Cardiac muscle cell (in vitro differentiated cells and primary cell): ENCODE measurements around the gene CMTR1. TPM values are rescaled to one million over a fixed set of nuclear protein-coding genes. Genes with fewer than 3 reads are reported as not detected.

Source experiments
- DNase-seq, 2 donors: peaks; one replicate each; pipeline versions ENCODE4 v3.0.0 to v3.0.0-alpha.2; 2010 to 2017; ENCODE audit warnings: low read depth in 1 of 2, low spot score in 1 of 2
- H3K27ac ChIP-seq: fragments of 200-600 bp; sonication (generic); 2 replicates; pipeline ENCODE4 v1.5.1; 2016
- H3K27me3 ChIP-seq: fragments of 200-600 bp; sonication (generic); 2 replicates; pipeline ENCODE4 v1.6.0; 2016; ENCODE audit warnings: control low read depth
- H3K36me3 ChIP-seq: fragments of 200-600 bp; sonication (generic); 2 replicates; pipeline ENCODE4 v1.5.1; 2016; ENCODE audit warnings: control low read depth
- H3K4me1 ChIP-seq: fragments of 200-600 bp; sonication (generic); 2 replicates; pipeline ENCODE4 v1.8.1; 2017; ENCODE audit warnings: low read depth, mild to moderate bottlenecking, mixed run types
- H3K4me3 ChIP-seq: fragments of 200-600 bp; sonication (generic); 2 replicates; pipeline ENCODE4 v1.5.1; 2016; ENCODE audit warnings: mild to moderate bottlenecking
- H3K9me3 ChIP-seq: fragments of 200-600 bp; sonication (generic); 2 replicates; pipeline ENCODE4 v1.5.1; 2017; ENCODE audit warnings: low read depth, mild to moderate bottlenecking, control low read depth
- polyA plus RNA-seq: library from polyadenylated mRNA; unstranded; fragments of >200 nt; fragmentation: Nextera tagmentation; extraction: Ambion mirVana; gene quantifications from 2 replicates; pipeline ENCODE4 v1.2.1, GENCODE V29; 2016
- total RNA-seq: library from RNA; depleted of rRNA; stranded (reverse); fragments of >200 nt; gene quantifications from 2 replicates; pipeline ENCODE4 v1.2.3, GENCODE V29; 2016
- TF ChIP-seq, protein P1 (sequence below): IDR thresholded peaks from 2 replicates; pipeline ENCODE4 v1.5.1; 2012; ENCODE audit warnings: low read depth, mild to moderate bottlenecking, low read length

CMTR1 gene
- total and polyA plus RNA-seq, 2 experiments from 2014 or later: 41.2 to 53.3 TPM

DNA sequence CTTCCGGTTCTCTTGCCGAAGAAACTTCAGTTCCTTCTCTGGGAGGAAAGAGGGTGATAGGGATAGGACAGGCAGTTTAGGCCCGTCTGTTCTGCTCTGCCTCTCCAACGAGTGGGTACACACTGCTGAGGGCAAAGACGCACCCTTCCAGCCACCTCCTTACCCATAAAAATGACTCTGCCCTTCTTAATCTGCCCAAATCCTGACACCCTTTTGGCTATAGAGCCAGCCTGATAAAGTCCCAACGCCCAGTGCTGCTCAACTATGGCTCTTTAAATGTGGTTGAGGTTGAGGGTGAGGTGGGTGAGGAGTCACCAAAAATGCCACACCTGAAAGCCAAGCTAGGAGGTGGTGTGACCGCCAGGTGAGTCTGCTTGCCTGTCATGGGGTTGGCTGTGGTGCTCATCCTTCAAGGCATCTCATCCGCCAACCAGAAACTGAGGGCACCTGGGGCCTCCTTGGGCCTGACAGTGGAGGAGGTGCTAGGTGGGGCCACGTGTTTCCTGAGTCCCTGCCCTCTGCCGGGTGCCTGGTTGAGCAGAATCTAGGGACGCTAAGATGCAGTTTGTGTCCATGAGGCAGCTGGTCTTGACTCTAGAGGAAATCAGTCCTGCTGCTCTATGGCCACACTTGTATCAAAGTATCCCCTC, 50.4 kb downstream of the CMTR1 start:
- Histone ChIP-seq H3K4me3 (no peak overlapping the region), H3K4me1 (peaks cover 18% of the 10 kb centered on the region), H3K27me3 (no peaks in the 10 kb centered on the region), H3K27ac (no peak overlapping the region), H3K9me3 (no peaks in the 10 kb centered on the region), H3K36me3 (peaks cover 7% of the 10 kb centered on the region)
- no peak for DNase-seq
- TF ChIP-seq, protein P1, sequence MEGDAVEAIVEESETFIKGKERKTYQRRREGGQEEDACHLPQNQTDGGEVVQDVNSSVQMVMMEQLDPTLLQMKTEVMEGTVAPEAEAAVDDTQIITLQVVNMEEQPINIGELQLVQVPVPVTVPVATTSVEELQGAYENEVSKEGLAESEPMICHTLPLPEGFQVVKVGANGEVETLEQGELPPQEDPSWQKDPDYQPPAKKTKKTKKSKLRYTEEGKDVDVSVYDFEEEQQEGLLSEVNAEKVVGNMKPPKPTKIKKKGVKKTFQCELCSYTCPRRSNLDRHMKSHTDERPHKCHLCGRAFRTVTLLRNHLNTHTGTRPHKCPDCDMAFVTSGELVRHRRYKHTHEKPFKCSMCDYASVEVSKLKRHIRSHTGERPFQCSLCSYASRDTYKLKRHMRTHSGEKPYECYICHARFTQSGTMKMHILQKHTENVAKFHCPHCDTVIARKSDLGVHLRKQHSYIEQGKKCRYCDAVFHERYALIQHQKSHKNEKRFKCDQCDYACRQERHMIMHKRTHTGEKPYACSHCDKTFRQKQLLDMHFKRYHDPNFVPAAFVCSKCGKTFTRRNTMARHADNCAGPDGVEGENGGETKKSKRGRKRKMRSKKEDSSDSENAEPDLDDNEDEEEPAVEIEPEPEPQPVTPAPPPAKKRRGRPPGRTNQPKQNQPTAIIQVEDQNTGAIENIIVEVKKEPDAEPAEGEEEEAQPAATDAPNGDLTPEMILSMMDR: no peak

DNA sequence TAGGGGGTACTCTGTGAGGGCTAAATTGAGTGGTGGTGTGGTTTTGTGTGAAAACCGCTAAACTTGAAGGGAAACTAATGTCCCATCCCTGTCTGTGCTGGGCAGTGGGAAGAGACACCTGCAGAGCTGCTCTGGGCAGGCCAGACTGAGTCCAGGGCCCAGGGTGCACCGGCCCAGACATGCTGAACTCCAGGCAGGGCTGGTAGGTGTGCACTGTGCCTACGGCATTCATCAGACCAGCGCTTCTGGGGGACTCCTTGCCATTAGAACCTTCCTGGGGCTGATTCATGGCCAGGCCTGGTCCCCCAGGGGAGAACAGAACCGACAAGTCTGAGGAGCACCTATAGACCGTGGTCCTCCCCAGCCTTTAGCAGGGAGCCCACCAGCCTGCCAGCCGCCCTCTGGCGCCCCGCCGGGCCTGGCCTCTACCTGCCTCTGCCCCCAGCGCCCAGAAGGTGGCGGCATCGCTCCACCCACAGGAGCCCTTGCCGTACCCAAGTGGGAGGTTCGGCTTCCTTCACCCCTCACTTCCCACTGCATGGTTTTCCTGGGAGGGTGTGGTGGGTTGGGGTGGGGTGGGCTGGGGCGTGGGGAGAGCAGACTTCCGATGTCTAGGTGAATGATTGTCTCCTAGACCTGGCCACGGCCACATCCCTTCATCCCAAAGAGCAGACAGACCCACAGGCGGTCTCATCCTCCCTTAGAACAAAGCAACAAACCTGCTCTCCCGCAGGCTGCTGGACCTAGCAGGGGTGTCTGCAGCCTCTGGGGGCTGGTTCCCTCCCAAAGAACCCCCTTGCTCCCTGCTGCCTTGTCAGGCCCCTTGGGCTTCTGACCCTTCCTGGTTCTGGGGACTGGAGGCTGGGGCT, 51.1 kb downstream of the CMTR1 start:
- DNase-seq: peak; percentile 53 to 74
- TF ChIP-seq, protein P1: peak; percentile 75
- Histone ChIP-seq H3K27me3 (no peaks in the 10 kb centered on the region), H3K4me3 (no peak overlapping the region), H3K36me3 (peaks cover 7% of the 10 kb centered on the region), H3K4me1 (peaks cover 22% of the 10 kb centered on the region), H3K27ac (no peak overlapping the region), H3K9me3 (no peaks in the 10 kb centered on the region)

- Histone ChIP-seq H3K4me3 (no peak overlapping the region), H3K36me3 (peaks cover 2% of the 10 kb centered on the region), H3K9me3 (no peaks in the 10 kb centered on the region), H3K27ac (no peak overlapping the region), H3K27me3 (no peaks in the 10 kb centered on the region), H3K4me1 (peaks cover 23% of the 10 kb centered on the region)
- no peak for DNase-seq
- TF ChIP-seq, protein P1: no peak
Observed at GRCh38 chr6:37484786-37485170, 51.8 kb downstream of the CMTR1 start.

DNA sequence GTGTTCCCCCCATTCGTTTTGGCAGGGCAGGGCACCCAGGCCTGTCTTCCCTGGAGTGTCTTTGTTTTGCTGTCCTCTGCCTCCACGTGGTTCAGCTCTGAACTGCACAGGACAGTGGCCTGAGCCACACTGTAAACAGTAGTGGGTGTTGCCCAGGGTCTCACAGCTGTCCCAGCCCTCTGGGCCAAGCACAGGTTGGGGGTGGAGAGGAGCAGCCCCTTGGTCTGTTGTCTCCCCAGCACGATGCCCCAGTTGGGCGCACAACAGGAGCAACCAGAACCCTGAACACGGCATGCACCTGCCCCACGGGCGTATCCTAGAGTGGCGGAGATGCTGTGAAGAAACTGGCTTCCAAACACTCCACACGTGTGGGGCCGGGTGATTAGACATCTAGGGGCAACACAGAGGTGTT, 52.3 kb downstream of the CMTR1 start:
- DNase-seq: peak in 1 of 2 donors; percentile 20
- no peak overlapping the region for H3K27ac ChIP-seq

GRCh38 chr6:37486121-37486839, 53.3 kb downstream of the CMTR1 start:
- Histone ChIP-seq H3K9me3 (no peaks in the 10 kb centered on the region), H3K36me3 (no peaks in the 10 kb centered on the region), H3K4me1 (peaks cover 22% of the 10 kb centered on the region), H3K27ac (no peak overlapping the region), H3K4me3 (no peak overlapping the region), H3K27me3 (no peaks in the 10 kb centered on the region)
- DNase-seq: no peak
- TF ChIP-seq, protein P1: no peak

More for the DNA sequence above, 52.3 kb downstream of the CMTR1 start:
- Histone ChIP-seq H3K36me3 (no peaks in the 10 kb centered on the region), H3K4me3 (no peak overlapping the region), H3K27me3 (no peaks in the 10 kb centered on the region), H3K4me1 (peaks cover 28% of the 10 kb centered on the region), H3K9me3 (no peaks in the 10 kb centered on the region)
- TF ChIP-seq, protein P1: peak; percentile 6
